IMR-90 (cell line): ENCODE measurements around the gene NDC80. TPM values are rescaled to one million over a fixed set of nuclear protein-coding genes. Genes with fewer than 3 reads are reported as not detected.

Source experiments
- ATAC-seq: fragments of 200-7000 bp; cut with Tn5 transposase; 2 replicates; pipeline ENCODE4 v1.9.1; 2020; ENCODE audit warnings: low read depth, mild to moderate bottlenecking, moderate library complexity
- BruUV-seq: library from RNA; stranded (reverse); fragments of 400-500 nt; replicated peaks from 2 replicates; lab custom pipeline; 2021; lab: Mats Ljungman, UMichigan
- CTCF ChIA-PET: fragments of 300-600 bp; formaldehyde crosslinking; extraction: SDS; loops from one replicate; lab custom pipeline; 2021; ENCODE audit warnings: antibody characterized with exemption; lab: Yijun Ruan, JAX
- POLR2A ChIA-PET: fragments of 300-600 bp; sonication (Branson Sonifier 250); formaldehyde crosslinking; loops from one replicate; lab custom pipeline; 2022; ENCODE audit warnings: antibody characterized with exemption; ENCODE audit not compliant: unreplicated experiment; lab: Charles Lee
- DNase-seq: peaks from one replicate; pipeline ENCODE4 v3.0.0; 2013
- H2AFZ ChIP-seq: replicated peaks from 2 replicates; pipeline ENCODE3; 2013; ENCODE audit warnings: low read length, mild to moderate bottlenecking; ENCODE audit not compliant: poor library complexity
- H2AK5ac ChIP-seq: 2 replicates; pipeline ENCODE4 v1.6.1; 2013; ENCODE audit warnings: low read depth, low read length, inconsistent platforms
- H2AK9ac ChIP-seq: replicated peaks from 2 replicates; pipeline ENCODE3; 2013; ENCODE audit warnings: mild to moderate bottlenecking, low read depth, low read length, moderate library complexity; ENCODE audit not compliant: poor library complexity
- H2BK120ac ChIP-seq: 2 replicates; pipeline ENCODE4 v1.6.1; 2013; ENCODE audit warnings: low read depth, low read length, inconsistent platforms
- H2BK15ac ChIP-seq: 3 replicates; pipeline ENCODE4 v1.6.1; 2013; ENCODE audit warnings: low read depth, low read length, inconsistent platforms
- H2BK20ac ChIP-seq: 2 replicates; pipeline ENCODE4 v1.6.1; 2013; ENCODE audit warnings: low read depth, mild to moderate bottlenecking, inconsistent platforms, low read length, moderate library complexity
- H2BK5ac ChIP-seq: 2 replicates; pipeline ENCODE4 v1.6.1; 2013; ENCODE audit warnings: mild to moderate bottlenecking, low read depth, low read length, inconsistent platforms; ENCODE audit not compliant: poor library complexity, severe bottlenecking
- H3K14ac ChIP-seq: replicated peaks from 2 replicates; pipeline ENCODE4 v1.6.1; 2013; ENCODE audit warnings: low read depth, low read length, inconsistent platforms
- H3K18ac ChIP-seq: 2 replicates; pipeline ENCODE4 v1.6.1; 2013; ENCODE audit warnings: low read depth, low read length, control low read depth
- H3K23ac ChIP-seq: 2 replicates; pipeline ENCODE4 v1.6.1; 2013; ENCODE audit warnings: low read depth, low read length, inconsistent platforms
- H3K27ac ChIP-seq: 2 replicates; pipeline ENCODE4 v1.5.1; 2013; ENCODE audit warnings: mild to moderate bottlenecking, control low read depth, low read length; ENCODE audit not compliant: insufficient read depth
- H3K27me3 ChIP-seq: 2 replicates; pipeline ENCODE4 v1.6.1; 2013; ENCODE audit warnings: low read length; ENCODE audit not compliant: control insufficient read depth, insufficient read depth
- H3K36me3 ChIP-seq: 2 replicates; pipeline ENCODE4 v1.6.1; 2013; ENCODE audit warnings: low read length, mixed read lengths; ENCODE audit not compliant: control insufficient read depth, insufficient read depth
- H3K4ac ChIP-seq: 2 replicates; pipeline ENCODE4 v1.6.1; 2013; ENCODE audit warnings: low read depth, low read length, inconsistent platforms
- H3K4me1 ChIP-seq: 2 replicates; pipeline ENCODE4 v1.6.1; 2013; ENCODE audit warnings: low read length, mixed read lengths; ENCODE audit not compliant: control insufficient read depth, insufficient read depth
- H3K4me2 ChIP-seq: 2 replicates; pipeline ENCODE4 v1.6.1; 2013; ENCODE audit warnings: low read depth, mild to moderate bottlenecking, control low read depth, low read length, moderate library complexity
- H3K4me3 ChIP-seq: 2 replicates; pipeline ENCODE4 v1.5.1; 2013; ENCODE audit warnings: low read depth, mild to moderate bottlenecking, control low read depth, low read length, moderate library complexity; ENCODE audit not compliant: insufficient read depth
- H3K56ac ChIP-seq: 2 replicates; pipeline ENCODE4 v1.6.1; 2013; ENCODE audit warnings: low read length, inconsistent platforms; ENCODE audit not compliant: insufficient read depth; ENCODE audit errors: extremely low read depth
- H3K79me1 ChIP-seq, 2 experiments: 2 replicates each; pipeline ENCODE4 v1.6.1; 2013; ENCODE audit warnings: low read length in 2 of 2, inconsistent platforms in 1 of 2, low read depth in 1 of 2
- H3K9ac ChIP-seq: 2 replicates; pipeline ENCODE4 v1.6.1; 2013; ENCODE audit warnings: low read depth, low read length, control low read depth
- H3K9me1 ChIP-seq: 2 replicates; pipeline ENCODE4 v1.6.1; 2013; ENCODE audit warnings: low read length, inconsistent platforms; ENCODE audit not compliant: insufficient read depth
- H3K9me3 ChIP-seq: 2 replicates; pipeline ENCODE4 v1.6.1; 2013; ENCODE audit warnings: low read length; ENCODE audit not compliant: control insufficient read depth, insufficient read depth
- H4K20me1 ChIP-seq: 2 replicates; pipeline ENCODE4 v1.6.1; 2013; ENCODE audit warnings: low read length, inconsistent platforms; ENCODE audit not compliant: insufficient read depth
- H4K5ac ChIP-seq: 2 replicates; pipeline ENCODE4 v1.6.1; 2013; ENCODE audit warnings: mild to moderate bottlenecking, low read depth, low read length, control low read depth
- H4K8ac ChIP-seq, 2 experiments: 2 replicates each; pipeline ENCODE4 v1.6.1; 2013; ENCODE audit warnings: low read depth in 2 of 2, low read length in 2 of 2, control low read depth in 1 of 2, inconsistent platforms in 1 of 2
- H4K91ac ChIP-seq: 2 replicates; pipeline ENCODE4 v1.6.1; 2013; ENCODE audit warnings: low read depth, low read length, inconsistent platforms; ENCODE audit not compliant: insufficient read depth
- POLR2A ChIP-seq: IDR thresholded peaks from 2 replicates; pipeline ENCODE4 v1.6.1; 2012; ENCODE audit warnings: mild to moderate bottlenecking, low read depth, low read length
- WGBS, 2 experiments: methylation state at CpG; one replicate each; pipeline versions ENCODE4 v1.1.5 to v1.1.7; 2013; ENCODE audit warnings: missing lambda C conversion rate in 2 of 2; ENCODE audit not compliant: insufficient read length in 1 of 2; ENCODE audit errors: extremely low coverage in 2 of 2; 5-methylcytosine and 5-hydroxymethylcytosine counted together
- dilution Hi-C: fragments of 300-500 bp; cut with HindIII; formaldehyde crosslinking; loops from one replicate; pipeline ENCODE4 v1.14.3; 2018; ENCODE audit warnings: low sequenced_read_pairs; ENCODE audit not compliant: unreplicated experiment
- in situ Hi-C: fragments of 300-500 bp; cut with MboI; formaldehyde crosslinking; loops from 3 replicates; pipeline ENCODE4 v1.14.3; 2019; ENCODE audit warnings: low sequenced_read_pairs, inconsistent platforms, mixed read lengths
- intact Hi-C: fragments of 100-400 bp; cut with micrococcal nuclease; formaldehyde crosslinking; loops from 2 replicates; pipeline ENCODE4 v1.10.0; 2022
- polyA plus RNA-seq, 3 experiments: library from polyadenylated mRNA; depleted of rRNA; stranded (reverse); fragments of >200 nt; gene quantifications; 2 replicates each; pipeline ENCODE4 v1.2.3, GENCODE V29; 2012; ENCODE audit warnings: low replicate concordance in 1 of 3
- total RNA-seq: library from RNA; depleted of rRNA; stranded (reverse); fragments of >200 nt; gene quantifications from 2 replicates; pipeline ENCODE4 v1.2.3, GENCODE V29; 2012

Gene NDC80
- total and polyA plus RNA-seq, 2 of the 4 experiments (the other 2 are of a cell fraction): 11.8 to 15.5 TPM

DNA sequence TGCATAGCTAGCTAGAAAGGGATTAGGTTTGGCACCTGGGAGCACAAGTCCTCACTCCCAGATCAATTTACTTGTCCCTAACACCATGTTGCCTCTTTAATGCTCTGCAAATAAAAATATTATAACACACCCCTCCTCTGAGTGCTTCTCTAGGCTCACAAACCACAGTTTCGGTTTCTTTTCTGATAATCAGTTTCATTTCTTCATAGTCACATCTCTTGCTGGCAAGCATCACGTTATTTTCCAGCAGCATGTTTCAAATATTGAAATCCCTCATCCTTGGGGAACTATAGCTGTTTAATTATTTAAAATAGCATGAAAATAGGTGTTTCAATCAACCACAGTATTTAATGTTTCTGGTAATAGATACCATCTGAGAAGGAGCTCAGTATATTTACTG lies 70.3 kb downstream of the NDC80 start:
- Histone ChIP-seq H2AFZ (no peak overlapping the region), H2BK15ac (no peak overlapping the region), H3K9me3 (no peaks in the 10 kb centered on the region), H3K4me1 (peaks cover 2% of the 10 kb centered on the region; the same call in 1 of the 2 replicates), H2BK5ac (no peak overlapping the region), H3K27me3 (no peaks in the 10 kb centered on the region), H2BK20ac (no peak overlapping the region), H3K27ac (no peak overlapping the region), H4K20me1 (no peaks in the 10 kb centered on the region), H3K4ac (no peak overlapping the region), H4K91ac (no peak overlapping the region), H3K14ac (no peak overlapping the region), H3K79me1 (no peaks in the 10 kb centered on the region), H2AK9ac (no peak overlapping the region), H2BK120ac (no peak overlapping the region), H2AK5ac (no peak overlapping the region), H3K4me3 (no peak overlapping the region), H3K23ac (no peak overlapping the region), H4K5ac (no peak overlapping the region), H3K18ac (no peak overlapping the region), H4K8ac (peak overlapping the region in 1 of 2 experiments; percentile 41; a peak in 2 of 4 replicates), H3K56ac (no peak overlapping the region), H3K9ac (no peak overlapping the region), H3K9me1 (no peaks in the 10 kb centered on the region; the same call in 1 of the 2 replicates), H3K4me2 (peak overlapping the region; percentile 86), H3K36me3 (no peaks in the 10 kb centered on the region)
- CTCF ChIA-PET: interaction anchor here (1.3 kb wide), 1 partner anchor 12 kb away, joined by 5 read pairs; no protein-coding TSS in a partner anchor
- DNase-seq (peak; percentile 17), ATAC-seq (no peak)
- intact Hi-C loops: no loop called here
- no TSS peak for BruUV-seq
- no CpG with 5 or more reads among the region's 2 CpGs for WGBS, 2 experiments
- in situ Hi-C loops: no loop called here
- dilution Hi-C loops: no loop called here
- TF ChIP-seq POLR2A: no peak
- POLR2A ChIA-PET: interaction anchor here (0.6 kb wide), 1 partner anchor 551 kb away, joined by 3 read pairs; no protein-coding TSS in a partner anchor
